Activated CD8-positive, alpha-beta memory T cell treated with anti-CD3 and anti-CD28 coated beads, Interleukin-2, amount 10 ng/mL, durations not matched to agents 7 days and 5 days (primary cell): Measurements from ENCODE around the gene SBNO1. TPM values are rescaled to one million over a fixed set of nuclear protein-coding genes. Genes with fewer than 3 reads are reported as not detected.
"Not testable (repeated sequence)": the region's sequence is repeated elsewhere in the genome, so short reads cannot be mapped to it uniquely, and the experiment has no call there.

Source experiments
- ATAC-seq: fragments of 150-1000 bp; cut with Tn5 transposase; one replicate; pipeline ENCODE4 v1.10.0; 2021; ENCODE audit warnings: moderate library complexity
- CTCF ChIA-PET: fragments of 350-600 bp; sonication (Branson Sonifier 250); formaldehyde crosslinking; loops from one replicate; lab custom pipeline; 2021; ENCODE audit warnings: antibody characterized with exemption; lab: Charles Lee
- DNase-seq: peaks from one replicate; pipeline ENCODE4 v3.0.0-alpha.2; 2020
- H3K27ac Mint-ChIP-seq: one replicate; pipeline ENCODE4 v1.8.0; 2021; ENCODE audit warnings: mild to moderate bottlenecking, mixed read lengths
- H3K27me3 Mint-ChIP-seq: one replicate; pipeline ENCODE4 v1.8.0; 2021; ENCODE audit warnings: mixed read lengths
- H3K36me3 Mint-ChIP-seq: one replicate; pipeline ENCODE4 v1.8.0; 2021; ENCODE audit warnings: mild to moderate bottlenecking, mixed read lengths
- H3K4me1 Mint-ChIP-seq: one replicate; pipeline ENCODE4 v1.8.0; 2021; ENCODE audit warnings: mixed read lengths
- H3K4me3 Mint-ChIP-seq: one replicate; pipeline ENCODE4 v1.8.0; 2021; ENCODE audit warnings: mild to moderate bottlenecking, moderate library complexity, mixed read lengths
- H3K9me3 Mint-ChIP-seq: one replicate; pipeline ENCODE4 v1.8.0; 2022; ENCODE audit warnings: low read depth, mixed read lengths
- total RNA-seq, 2 experiments: library from RNA; stranded (reverse); gene quantifications; one replicate each; pipeline ENCODE4 v1.2.3, GENCODE V29; 2021

The SBNO1 gene
- total RNA-seq, 2 experiments from 2014 or later = 35.7 to 45.3 TPM

DNA sequence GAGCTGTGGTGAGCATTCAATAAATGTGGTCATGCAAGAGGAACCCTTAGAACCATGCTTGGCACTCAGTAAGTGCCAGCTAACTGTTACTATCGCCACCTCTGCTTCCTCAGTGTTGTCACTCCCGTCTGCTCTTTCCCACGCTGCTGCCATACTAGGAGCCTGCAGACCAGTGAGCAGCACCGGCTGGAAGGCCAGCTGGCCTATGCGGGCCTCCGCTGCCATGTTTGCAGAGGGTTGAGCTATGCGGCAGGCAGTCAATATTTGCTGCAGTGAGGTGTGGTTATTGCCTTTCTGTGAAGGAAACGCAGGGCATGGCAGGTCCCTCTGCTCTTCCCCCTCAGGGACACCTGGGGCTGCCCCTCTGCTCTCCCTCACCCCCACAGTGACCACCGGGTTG, 32.3 kb upstream of the SBNO1 start:
- Mint-ChIP-seq H3K36me3 (peaks cover 50% of the 10 kb centered on the region), H3K27ac (no peak overlapping the region), H3K4me3 (no peak overlapping the region), H3K9me3 (no peaks in the 10 kb centered on the region), H3K27me3 (no peaks in the 10 kb centered on the region), H3K4me1 (peaks cover 4% of the 10 kb centered on the region)
- DNase-seq (no peak), ATAC-seq (no peak)
- CTCF ChIA-PET = interaction anchor here (0.7 kb wide), 1 partner anchor 80 kb away, joined by 3 read pairs; no protein-coding TSS in a partner anchor

DNA sequence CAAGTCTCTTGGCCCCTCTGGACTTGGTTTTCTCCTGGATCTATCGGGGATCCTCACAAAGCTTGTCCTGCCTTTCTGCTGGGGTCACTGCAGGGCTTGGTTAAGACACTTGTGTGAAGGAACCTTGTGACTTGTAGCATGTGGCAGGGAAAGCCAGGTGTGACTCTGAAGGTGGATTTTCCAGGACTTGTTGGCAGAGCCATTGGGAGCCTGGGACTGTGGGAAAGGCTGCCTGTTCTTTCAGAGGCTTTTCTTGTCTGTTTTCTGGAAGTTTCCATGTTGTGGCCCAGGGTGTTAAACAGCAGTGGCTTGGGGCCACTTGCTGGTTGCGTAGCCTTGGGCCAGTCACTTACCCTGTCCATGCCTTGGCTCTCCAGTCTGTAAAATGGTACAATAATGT, 31.9 kb upstream of the SBNO1 start:
- no peaks in the 10 kb centered on the region for H3K27me3 Mint-ChIP-seq
- no peaks in the 10 kb centered on the region for H3K9me3 Mint-ChIP-seq
- H3K4me1 Mint-ChIP-seq = peaks cover 8% of the 10 kb centered on the region
- H3K36me3 Mint-ChIP-seq = peaks cover 55% of the 10 kb centered on the region
- H3K27ac Mint-ChIP-seq = no peak overlapping the region
- no peak overlapping the region for H3K4me3 Mint-ChIP-seq
- DNase-seq (no peak), ATAC-seq (no peak)
- CTCF ChIA-PET = no interaction called here

DNA sequence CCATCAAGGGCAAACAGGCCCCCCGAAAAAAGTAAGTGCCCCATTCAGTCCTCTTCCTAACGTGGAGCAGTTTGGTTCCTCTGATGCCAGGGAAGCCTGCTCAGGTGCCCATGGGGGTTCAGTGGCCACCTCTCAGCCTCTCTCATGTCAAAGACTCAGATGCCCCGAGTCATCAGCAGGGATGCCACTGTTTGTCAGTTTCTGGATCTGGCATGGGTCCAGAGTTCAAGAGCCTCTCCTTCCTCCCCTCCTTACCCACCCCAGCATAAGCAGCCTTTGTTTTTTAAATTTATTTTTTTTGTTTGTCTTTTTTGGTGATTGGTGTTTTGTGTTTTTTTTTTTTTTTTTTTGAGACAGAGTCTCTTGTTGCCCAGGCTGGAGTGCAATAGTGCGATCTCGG, 30.6 kb upstream of the SBNO1 start:
- DNase-seq (no peak), ATAC-seq (no peak)
- Mint-ChIP-seq H3K36me3 (peaks cover 65% of the 10 kb centered on the region), H3K4me3 (no peak overlapping the region), H3K27ac (no peak overlapping the region), H3K4me1 (peaks cover 19% of the 10 kb centered on the region), H3K9me3 (no peaks in the 10 kb centered on the region), H3K27me3 (no peaks in the 10 kb centered on the region)
- CTCF ChIA-PET = no interaction called here

DNA sequence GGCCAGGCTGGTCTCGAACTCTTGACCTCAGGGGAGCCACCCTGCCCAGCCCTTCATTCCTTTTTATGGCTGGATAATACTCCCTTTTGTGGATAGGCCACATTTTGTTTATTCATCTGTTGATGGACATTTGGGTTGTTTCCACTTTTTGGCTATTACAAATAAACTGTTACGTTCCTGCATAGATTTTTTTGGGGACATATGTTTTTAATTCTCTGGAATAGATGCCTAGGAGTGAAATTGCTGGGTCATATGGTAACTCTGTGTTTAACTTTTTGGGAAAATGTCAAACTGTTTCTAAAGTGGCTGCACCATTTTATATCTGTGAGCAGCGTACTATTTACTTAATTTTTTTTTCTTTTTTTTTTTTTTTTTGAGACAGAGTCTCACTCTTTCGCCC, 29.1 kb upstream of the SBNO1 start:
- Mint-ChIP-seq H3K4me3 (no peak overlapping the region), H3K4me1 (peaks cover 24% of the 10 kb centered on the region), H3K36me3 (peaks cover 60% of the 10 kb centered on the region), H3K27ac (no peak overlapping the region), H3K9me3 (no peaks in the 10 kb centered on the region), H3K27me3 (no peaks in the 10 kb centered on the region)
- no peak for DNase-seq
- CTCF ChIA-PET = no interaction called here
- ATAC-seq = no peak

- no peaks in the 10 kb centered on the region for H3K27me3 Mint-ChIP-seq
- ATAC-seq (no peak), DNase-seq (no peak)
- peak overlapping the region; percentile 45 for H3K27ac Mint-ChIP-seq
- CTCF ChIA-PET = interaction anchor here (1.1 to 2.0 kb wide), 3 partner anchors 12 to 210 kb away, joined by 3 to 5 read pairs (median 3); partner anchors contain the start of genes DDX55 and SBNO1
- H3K36me3 Mint-ChIP-seq = peaks cover 50% of the 10 kb centered on the region
- H3K4me3 Mint-ChIP-seq = no peak overlapping the region
- peaks cover 41% of the 10 kb centered on the region for H3K4me1 Mint-ChIP-seq
- H3K9me3 Mint-ChIP-seq = no peaks in the 10 kb centered on the region
Observed at GRCh38 chr12:123391546-123392343, 27.1 kb upstream of the SBNO1 start.

- no peaks in the 10 kb centered on the region for H3K9me3 Mint-ChIP-seq
- DNase-seq = no peak
- ATAC-seq = no peak
- no peaks in the 10 kb centered on the region for H3K27me3 Mint-ChIP-seq
- CTCF ChIA-PET = interaction anchor here (1.1 to 2.0 kb wide), 3 partner anchors 13 to 211 kb away, joined by 3 to 5 read pairs (median 3); partner anchors contain the start of genes DDX55 and SBNO1
- peak overlapping the region; percentile 64 for H3K27ac Mint-ChIP-seq
- H3K4me3 Mint-ChIP-seq = peak overlapping the region; percentile 73
- H3K36me3 Mint-ChIP-seq = peaks cover 40% of the 10 kb centered on the region
- H3K4me1 Mint-ChIP-seq = peaks cover 46% of the 10 kb centered on the region
Observed at GRCh38 chr12:123390498-123391426, 26.1 kb upstream of the SBNO1 start.

DNA sequence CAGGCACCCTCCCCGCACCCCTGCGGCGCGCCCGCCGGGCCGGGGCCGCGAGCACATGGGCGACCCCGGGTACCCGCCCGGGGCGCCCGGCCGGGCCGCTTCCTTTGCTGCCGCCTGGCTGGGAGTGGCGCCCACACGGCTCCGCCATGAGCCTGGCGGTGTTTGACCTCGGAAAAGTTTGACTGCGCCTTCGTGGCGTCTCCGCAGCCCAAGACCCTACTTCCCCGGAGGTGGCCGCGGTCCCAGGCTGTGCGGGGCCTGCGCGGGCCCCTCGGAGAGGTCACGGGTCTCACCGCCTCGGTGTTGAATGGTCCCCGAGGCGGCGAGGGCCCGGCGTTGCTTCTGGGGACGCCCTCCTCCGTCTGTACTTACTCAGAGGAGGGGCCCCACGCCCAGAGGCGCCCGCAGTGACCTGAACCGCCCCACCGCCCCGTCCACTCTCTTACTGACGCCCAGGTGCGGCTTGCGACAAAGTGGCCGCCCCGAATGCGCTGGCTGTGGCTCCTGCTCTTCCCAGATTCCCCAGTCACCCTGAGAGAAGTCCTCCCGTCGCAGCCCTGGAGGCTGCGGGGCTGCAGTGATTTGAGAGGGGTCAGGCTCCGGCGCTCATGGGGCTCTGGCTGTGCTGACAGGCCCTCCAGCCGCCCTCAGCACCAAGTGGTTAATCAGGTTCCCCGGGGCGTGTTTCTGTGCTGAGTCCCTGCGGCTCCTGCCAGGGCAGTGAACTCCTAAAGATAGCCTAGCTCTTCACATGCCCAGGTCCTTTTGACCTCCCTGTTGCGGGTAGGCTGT, 25.1 kb upstream of the SBNO1 start:
- Mint-ChIP-seq H3K9me3 (no peaks in the 10 kb centered on the region), H3K4me1 (peaks cover 47% of the 10 kb centered on the region), H3K36me3 (peaks cover 32% of the 10 kb centered on the region), H3K27ac (peak overlapping the region; percentile 64), H3K27me3 (no peaks in the 10 kb centered on the region), H3K4me3 (peak overlapping the region; percentile 73)
- ATAC-seq (peak; percentile 24), DNase-seq (peak; percentile 54)
- CTCF ChIA-PET = interaction anchor here (2.0 kb wide), 1 partner anchor 24 kb away, joined by 5 read pairs; the partner anchor contains the start of gene SBNO1

DNA sequence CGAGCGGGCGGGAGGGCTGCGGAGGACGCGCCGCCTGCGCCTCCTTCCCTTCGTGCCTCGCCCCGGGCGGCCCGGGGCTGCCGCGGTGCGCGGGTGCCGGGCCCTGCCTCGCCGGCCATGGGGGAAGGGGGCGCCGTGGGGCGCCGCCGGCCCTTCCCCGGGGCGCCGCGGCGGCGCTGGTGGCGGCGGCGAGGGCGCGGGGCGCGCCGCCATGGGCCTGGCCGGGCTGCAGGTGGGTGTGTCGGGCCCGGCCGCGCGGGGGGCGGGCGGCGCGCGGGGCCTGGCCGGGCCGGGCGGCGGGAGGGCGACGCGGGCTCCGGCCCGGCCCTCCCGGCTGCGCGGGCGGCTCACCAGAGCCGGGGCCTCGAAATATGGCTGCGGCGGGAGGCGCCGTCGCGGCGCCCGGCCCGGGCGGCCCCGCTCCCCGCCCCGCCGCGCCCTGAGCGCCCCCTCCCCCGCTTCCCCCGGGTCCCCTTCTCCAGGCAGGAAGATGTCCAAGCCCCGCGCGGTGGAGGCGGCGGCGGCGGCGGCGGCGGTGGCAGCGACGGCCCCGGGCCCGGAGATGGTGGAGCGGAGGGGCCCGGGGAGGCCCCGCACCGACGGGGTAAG, 24.4 kb upstream of the SBNO1 start:
- ATAC-seq (no peak), DNase-seq (no peak)
- Mint-ChIP-seq H3K27me3 (no peaks in the 10 kb centered on the region), H3K9me3 (no peaks in the 10 kb centered on the region), H3K4me3 (no peak overlapping the region), H3K4me1 (peaks cover 47% of the 10 kb centered on the region), H3K36me3 (peaks cover 29% of the 10 kb centered on the region), H3K27ac (no peak overlapping the region)
- CTCF ChIA-PET = interaction anchor here (1.9 kb wide), 1 partner anchor 24 kb away, joined by 9 read pairs; no protein-coding TSS in a partner anchor

GRCh38 chr12:123388177-123388950, 23.7 kb upstream of the SBNO1 start:
- ATAC-seq (peak; percentile 62), DNase-seq (peak; percentile 79)
- H3K27me3 Mint-ChIP-seq = no peaks in the 10 kb centered on the region
- CTCF ChIA-PET = interaction anchor here (0.9 to 1.9 kb wide), 3 partner anchors 13 to 30 kb away, joined by 4 to 9 read pairs (median 5); no protein-coding TSS in a partner anchor
- H3K36me3 Mint-ChIP-seq = peaks cover 26% of the 10 kb centered on the region
- peak overlapping the region; percentile 78 for H3K4me3 Mint-ChIP-seq
- no peaks in the 10 kb centered on the region for H3K9me3 Mint-ChIP-seq
- H3K27ac Mint-ChIP-seq = peak overlapping the region; percentile 89
- peaks cover 48% of the 10 kb centered on the region for H3K4me1 Mint-ChIP-seq

GRCh38 chr12:123387508-123388176, 23.0 kb upstream of the SBNO1 start:
- ATAC-seq = no peak
- Mint-ChIP-seq H3K4me1 (peaks cover 45% of the 10 kb centered on the region), H3K27me3 (no peaks in the 10 kb centered on the region), H3K9me3 (no peaks in the 10 kb centered on the region), H3K27ac (peak overlapping the region; percentile 89), H3K36me3 (peaks cover 22% of the 10 kb centered on the region), H3K4me3 (peak overlapping the region; percentile 78)
- CTCF ChIA-PET = interaction anchor here (0.6 to 1.9 kb wide), 5 partner anchors 14 to 74 kb away, joined by 3 to 9 read pairs (median 4); no protein-coding TSS in a partner anchor
- peak; percentile 55 for DNase-seq

DNA sequence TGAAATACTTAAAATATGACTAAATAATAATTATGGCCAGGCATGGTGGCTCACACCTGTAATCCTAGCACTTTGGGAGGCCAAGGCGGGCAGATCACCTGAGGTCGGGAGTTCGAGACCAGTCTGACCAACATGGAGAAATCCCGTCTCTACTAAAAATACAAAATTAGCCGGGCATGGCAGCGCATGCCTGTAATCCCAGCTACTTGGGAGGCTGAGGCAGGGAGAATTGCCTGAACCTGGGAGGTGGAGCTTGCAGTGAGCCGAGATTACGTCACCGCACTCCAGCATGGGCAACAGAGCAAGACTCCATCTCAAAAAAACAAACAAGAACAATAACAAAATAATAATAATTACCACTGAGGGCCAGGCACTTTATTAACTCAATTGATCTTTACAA, 20.9 kb upstream of the SBNO1 start:
- H3K9me3 Mint-ChIP-seq, H3K36me3 Mint-ChIP-seq, H3K4me3 Mint-ChIP-seq, ATAC-seq, H3K27ac Mint-ChIP-seq, H3K27me3 Mint-ChIP-seq, DNase-seq: not testable (repeated sequence)
- CTCF ChIA-PET = interaction anchor here (0.8 to 2.8 kb wide), 5 partner anchors 10 to 986 kb away, joined by 3 to 26 read pairs (median 6); partner anchors contain the start of gene SBNO1
- peaks cover 33% of the 10 kb centered on the region for H3K4me1 Mint-ChIP-seq
